Upper lobe of left lung (tissue), 4 donors: ENCODE results near the gene MARK3.

Experiments used
- EP300 ChIP-seq, 4 donors: sonication (generic); formaldehyde crosslinking; IDR thresholded peaks; one replicate each; pipeline ENCODE4 v1.5.1; 2017; ENCODE audit warnings: antibody characterized with exemption in 4 of 4, control low read depth in 2 of 4
- POLR2A ChIP-seq, 4 donors: fragments of 450-650 bp; IDR thresholded peaks; one replicate each; pipeline ENCODE4 v1.5.1; 2016 to 2017; ENCODE audit warnings: antibody characterized with exemption in 4 of 4, mild to moderate bottlenecking in 2 of 4
- POLR2AphosphoS5 ChIP-seq, 2 donors: sonication (generic); formaldehyde crosslinking; IDR thresholded peaks; one replicate each; pipeline ENCODE4 v1.5.1; 2017; ENCODE audit warnings: antibody characterized with exemption in 2 of 2
- TF ChIP-seq, protein P1 (sequence below), 6 experiments: fragments of 450-650 bp in 4 of 6; fragments of 200-600 bp in 2 of 6; sonication (generic) in 2 of 6; IDR thresholded peaks; one replicate each; pipeline ENCODE4 v1.5.1; 2016 to 2019; ENCODE audit warnings: antibody characterized with exemption in 6 of 6

DNA sequence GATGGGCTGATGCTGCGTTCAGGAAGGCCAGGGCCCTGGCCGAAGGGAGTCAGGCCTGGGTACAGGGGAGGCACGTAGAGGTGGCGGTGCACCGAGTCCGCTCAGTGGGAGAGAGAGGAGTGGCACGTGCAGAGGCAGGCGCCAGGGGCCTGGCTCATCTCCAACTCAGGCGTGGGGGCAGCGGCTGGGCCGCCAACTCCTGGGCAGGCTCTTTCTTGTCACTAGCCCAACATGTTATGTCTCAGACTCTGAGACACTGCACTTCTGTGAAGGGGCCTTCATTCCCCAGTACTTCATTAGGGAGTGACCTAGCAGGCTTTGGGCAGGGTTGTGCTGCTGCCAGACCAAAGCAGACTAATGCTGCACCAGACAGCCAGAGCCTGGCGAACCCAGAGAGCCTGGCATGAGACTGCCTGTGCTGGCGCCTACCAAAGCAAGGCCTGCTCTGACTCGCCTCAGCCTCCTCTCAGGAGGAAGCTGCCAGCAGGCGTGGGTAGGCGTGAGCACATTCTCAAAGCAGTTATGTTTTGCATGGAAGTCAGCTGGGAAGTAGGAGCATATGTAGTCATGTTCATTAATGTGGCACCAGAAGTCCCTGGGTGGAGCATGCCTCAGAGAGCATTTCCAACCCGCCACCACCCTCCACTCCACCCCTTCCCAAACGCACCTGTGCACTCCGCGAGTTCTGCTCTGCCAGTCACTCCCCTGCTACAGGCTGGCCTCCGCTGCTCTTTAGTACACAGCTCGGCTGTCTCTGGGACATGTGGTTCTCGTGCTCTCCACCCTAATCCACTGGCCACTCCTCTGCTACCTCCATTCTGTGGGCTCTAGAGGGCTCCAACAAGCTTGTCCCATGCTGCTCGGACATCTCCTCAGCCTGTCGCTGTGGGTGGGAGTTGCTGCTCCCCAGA lies 127.7 kb downstream of the MARK3 start:
- TF ChIP-seq, protein P1, sequence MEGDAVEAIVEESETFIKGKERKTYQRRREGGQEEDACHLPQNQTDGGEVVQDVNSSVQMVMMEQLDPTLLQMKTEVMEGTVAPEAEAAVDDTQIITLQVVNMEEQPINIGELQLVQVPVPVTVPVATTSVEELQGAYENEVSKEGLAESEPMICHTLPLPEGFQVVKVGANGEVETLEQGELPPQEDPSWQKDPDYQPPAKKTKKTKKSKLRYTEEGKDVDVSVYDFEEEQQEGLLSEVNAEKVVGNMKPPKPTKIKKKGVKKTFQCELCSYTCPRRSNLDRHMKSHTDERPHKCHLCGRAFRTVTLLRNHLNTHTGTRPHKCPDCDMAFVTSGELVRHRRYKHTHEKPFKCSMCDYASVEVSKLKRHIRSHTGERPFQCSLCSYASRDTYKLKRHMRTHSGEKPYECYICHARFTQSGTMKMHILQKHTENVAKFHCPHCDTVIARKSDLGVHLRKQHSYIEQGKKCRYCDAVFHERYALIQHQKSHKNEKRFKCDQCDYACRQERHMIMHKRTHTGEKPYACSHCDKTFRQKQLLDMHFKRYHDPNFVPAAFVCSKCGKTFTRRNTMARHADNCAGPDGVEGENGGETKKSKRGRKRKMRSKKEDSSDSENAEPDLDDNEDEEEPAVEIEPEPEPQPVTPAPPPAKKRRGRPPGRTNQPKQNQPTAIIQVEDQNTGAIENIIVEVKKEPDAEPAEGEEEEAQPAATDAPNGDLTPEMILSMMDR (IDR thresholded peaks at IDR 0.05): no peak
- TF ChIP-seq POLR2AphosphoS5 (IDR thresholded peaks at IDR 0.05) (peak in 1 of 2 donors; percentile 9), POLR2A (IDR thresholded peaks at IDR 0.05) (no peak), EP300 (IDR thresholded peaks at IDR 0.05) (peak in 1 of 4 donors; percentile 29)
